GM12892 (cell line): ENCODE results near the gene RFT1.

Experiments used
- DNase-seq: peaks from one replicate; pipeline ENCODE4 v3.0.0; 2011; ENCODE audit not compliant: insufficient read length
- FAIRE-seq: peaks from 2 replicates; lab custom pipeline; 2011; peaks lifted over from hg19 to GRCh38; lab: Jason Lieb, UNC
- POLR2A ChIP-seq: IDR thresholded peaks from 2 replicates; pipeline ENCODE4 v1.6.1; 2011; ENCODE audit warnings: low read depth, low read length, control low read depth
- POLR2AphosphoS5 ChIP-seq: IDR thresholded peaks from 2 replicates; pipeline ENCODE4 v1.6.1; 2011; ENCODE audit warnings: low read depth, low read length, control low read depth
- TAF1 ChIP-seq: IDR thresholded peaks from 2 replicates; pipeline ENCODE4 v1.6.1; 2011; ENCODE audit warnings: low read depth, mild to moderate bottlenecking, control low read depth, low read length, borderline replicate concordance

The RFT1 gene

GRCh38 chr3:53114011-53114400 is 16.2 kb downstream of the RFT1 start:
- FAIRE-seq (peak; percentile 84), DNase-seq (peak; percentile 56)
- TF ChIP-seq POLR2A (no peak), POLR2AphosphoS5 (no peak), TAF1 (no peak)

DNA sequence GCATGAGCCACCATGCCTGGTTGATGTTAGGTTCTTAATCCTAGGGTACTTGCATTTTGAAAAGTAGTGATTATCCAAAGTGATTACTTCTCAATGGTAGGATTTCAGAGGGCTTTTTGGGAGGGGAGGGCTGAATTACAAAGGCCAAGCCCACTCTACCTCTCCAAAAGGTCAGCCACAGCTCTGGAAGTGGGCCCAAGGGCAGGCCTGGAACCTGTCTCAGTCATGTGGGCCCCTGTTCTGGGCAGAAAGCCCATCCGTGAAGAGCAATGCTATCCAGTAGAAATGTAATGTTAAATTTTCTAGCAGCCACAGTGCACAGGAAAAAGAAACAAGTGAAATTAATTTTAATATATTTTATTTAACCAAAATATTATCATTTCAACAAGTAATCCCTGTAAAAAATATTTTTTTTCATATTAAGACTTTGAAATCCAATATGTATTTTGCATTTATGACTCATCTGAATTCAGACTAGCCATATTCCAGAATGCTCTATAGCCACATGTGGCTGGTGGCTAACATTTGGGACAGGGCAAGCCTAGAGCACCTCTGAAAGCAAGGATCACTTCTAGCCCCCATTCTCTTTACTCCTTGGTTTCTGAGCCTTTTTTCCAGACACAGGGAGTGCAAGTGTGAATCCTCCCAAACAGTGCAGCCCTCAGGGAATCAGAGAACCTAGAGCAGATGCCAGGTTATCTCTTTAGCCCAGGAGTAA is 16.8 kb downstream of the RFT1 start:
- FAIRE-seq (no peak), DNase-seq (no peak)

GRCh38 chr3:53111822-53112221 is 18.4 kb downstream of the RFT1 start:
- FAIRE-seq (no peak), DNase-seq (no peak)
- TF ChIP-seq POLR2AphosphoS5 (no peak), POLR2A (no peak), TAF1 (no peak)

More for the DNA sequence above, 16.8 kb downstream of the RFT1 start:
- TF ChIP-seq TAF1 (no peak), POLR2AphosphoS5 (no peak)

DNA sequence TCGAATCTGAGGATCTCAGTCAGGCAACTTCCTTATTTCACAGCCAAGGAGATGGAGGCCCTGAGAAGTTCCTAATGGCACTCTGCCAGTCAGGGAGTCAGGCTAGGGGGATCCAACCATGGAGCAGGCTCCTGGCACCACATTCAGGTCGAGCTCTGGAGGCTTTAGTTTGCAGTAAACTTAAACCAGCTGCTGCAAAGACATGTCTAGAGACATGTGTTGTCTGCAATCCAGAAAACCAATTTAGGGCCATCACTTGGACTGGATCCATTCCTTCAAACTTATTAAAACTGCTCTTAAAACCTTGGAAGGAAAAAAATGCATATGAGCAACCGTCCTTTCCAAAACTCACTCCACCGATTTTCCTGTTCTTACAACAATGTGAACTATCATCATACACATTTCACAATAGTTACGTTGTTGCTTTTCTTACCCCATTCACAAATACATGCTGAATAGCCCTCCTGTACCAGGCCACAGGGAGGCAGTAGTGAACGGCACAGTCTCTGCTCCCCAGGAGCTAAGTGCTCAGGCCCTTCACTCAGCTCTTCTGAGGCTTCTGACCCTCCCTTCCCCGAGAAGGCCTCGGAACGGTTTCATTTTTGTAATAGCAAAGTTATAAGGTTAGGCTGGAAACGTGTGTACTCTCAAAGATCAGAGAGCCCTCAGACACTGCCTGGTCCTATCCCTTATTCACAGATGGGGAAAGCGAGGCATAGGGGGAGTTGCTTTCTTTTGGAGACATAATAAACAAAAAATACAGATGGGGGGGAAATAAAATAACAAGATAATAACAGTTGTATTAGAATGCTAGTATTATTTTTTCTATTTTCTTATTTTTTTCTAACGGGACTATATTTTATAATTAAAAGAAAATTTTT is 20.1 kb downstream of the RFT1 start:
- TF ChIP-seq POLR2A, result no peak
- TF ChIP-seq POLR2AphosphoS5, result no peak
- TF ChIP-seq TAF1, result no peak
- FAIRE-seq (peak; percentile 44), DNase-seq (no peak)

GRCh38 chr3:53109190-53109589 is 21.0 kb downstream of the RFT1 start:
- FAIRE-seq (no peak), DNase-seq (no peak)
- TF ChIP-seq TAF1 (no peak), POLR2A (no peak), POLR2AphosphoS5 (no peak)

DNA sequence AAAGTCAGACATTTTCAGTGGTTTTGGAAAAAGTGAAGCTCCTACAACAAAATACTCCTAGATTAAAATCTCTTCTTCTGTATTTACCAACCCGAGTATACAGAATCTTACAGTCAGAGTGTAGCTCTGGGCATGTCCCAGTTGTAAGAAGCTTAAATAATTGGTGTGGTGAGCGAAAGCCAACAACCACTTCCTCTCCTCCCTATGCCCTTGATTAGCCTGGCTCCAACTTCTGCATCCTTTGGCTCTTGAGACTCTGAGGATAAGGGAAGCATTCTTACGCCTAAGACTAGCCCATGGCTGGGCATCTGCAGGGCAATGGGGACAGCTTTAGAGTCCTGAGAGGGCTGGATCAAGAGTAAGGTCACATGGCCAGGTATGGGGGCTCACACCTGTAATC is 25.5 kb downstream of the RFT1 start:
- DNase-seq, result no peak
- no peak for TF ChIP-seq POLR2A
- TF ChIP-seq TAF1, result no peak
- TF ChIP-seq POLR2AphosphoS5, result no peak
- no peak for FAIRE-seq

GRCh38 chr3:53103397-53104296 is 26.6 kb downstream of the RFT1 start:
- DNase-seq, result no peak
- no peak for FAIRE-seq
- TF ChIP-seq TAF1, result no peak
- no peak for TF ChIP-seq POLR2AphosphoS5
- TF ChIP-seq POLR2A, result no peak

- FAIRE-seq, result peak; percentile 88
- DNase-seq, result peak; percentile 28
- no peak; the same call in 1 of the 2 replicates for TF ChIP-seq POLR2A
- TF ChIP-seq POLR2AphosphoS5, result 0 out of 2 replicates have a peak, but pooled peaks have one; percentile 20
- no peak for TF ChIP-seq TAF1
Measured at GRCh38 chr3:53102601-53103147, 27.6 kb downstream of the RFT1 start.

DNA sequence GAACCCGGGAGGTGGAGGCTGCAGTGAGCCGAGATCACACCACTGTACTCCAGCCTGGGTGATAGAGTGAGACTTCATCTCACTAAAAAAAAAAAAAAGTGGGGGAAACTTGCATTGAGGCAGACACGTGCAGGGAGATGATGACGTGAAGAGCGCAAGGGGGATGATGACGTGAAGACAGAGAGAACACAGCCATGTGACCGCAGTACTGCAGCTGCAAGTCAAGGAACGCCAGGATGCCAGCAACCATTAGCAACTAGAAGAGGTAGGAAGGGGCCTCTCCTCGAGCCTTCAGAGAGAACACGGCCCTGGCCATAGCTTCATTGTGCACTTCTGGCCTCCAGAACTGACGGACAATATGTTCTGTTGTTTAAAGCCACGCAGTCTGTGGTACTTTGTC is 28.3 kb downstream of the RFT1 start:
- DNase-seq (no peak), FAIRE-seq (no peak)
- TF ChIP-seq TAF1, result no peak

DNA sequence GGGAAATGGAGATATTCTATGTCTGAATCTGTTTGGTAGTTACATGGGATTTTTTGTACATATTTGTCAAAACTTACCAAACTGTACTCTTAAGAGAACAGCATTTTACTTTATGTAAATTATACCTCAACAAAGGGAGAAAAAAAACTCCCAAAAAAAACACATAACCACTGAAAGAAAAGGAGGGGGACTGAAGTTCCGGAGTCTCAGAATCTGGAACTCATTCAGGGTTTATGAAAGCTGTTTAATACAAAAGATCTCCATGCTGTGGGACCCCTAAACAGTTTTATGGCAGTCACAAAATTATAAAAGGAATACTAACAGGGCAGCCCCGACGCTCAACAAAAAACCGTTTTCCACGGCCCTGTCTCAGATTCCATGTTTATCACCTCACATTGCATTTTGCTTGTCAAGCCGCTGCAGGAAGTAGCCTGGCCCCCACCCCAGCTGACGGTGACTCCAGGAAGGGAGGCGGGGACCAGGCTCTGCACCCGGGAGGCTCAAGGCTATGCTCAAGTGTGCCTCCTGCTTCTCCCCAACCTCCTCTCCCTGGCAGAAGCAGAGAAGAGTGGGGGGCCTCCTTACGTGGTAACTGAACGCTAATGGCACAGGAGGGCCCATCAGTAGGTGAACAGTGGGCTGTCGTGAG is 29.3 kb downstream of the RFT1 start:
- FAIRE-seq (no peak), DNase-seq (no peak)
- TF ChIP-seq TAF1, result no peak

GRCh38 chr3:53097887-53098286 is 32.3 kb downstream of the RFT1 start:
- DNase-seq, result no peak
- FAIRE-seq, result no peak
- no peak for TF ChIP-seq POLR2AphosphoS5
- no peak for TF ChIP-seq TAF1
- no peak for TF ChIP-seq POLR2A
